CD4-positive, alpha-beta T cell treated with Interleukin-1 beta for 1 hour (primary cell): Measurements from ENCODE around the gene HEMK1.

Experiments
- DNase-seq, 2 donors: peaks; one replicate each; pipeline ENCODE4 v3.0.0-alpha.2; 2020 to 2022

Gene HEMK1

DNA sequence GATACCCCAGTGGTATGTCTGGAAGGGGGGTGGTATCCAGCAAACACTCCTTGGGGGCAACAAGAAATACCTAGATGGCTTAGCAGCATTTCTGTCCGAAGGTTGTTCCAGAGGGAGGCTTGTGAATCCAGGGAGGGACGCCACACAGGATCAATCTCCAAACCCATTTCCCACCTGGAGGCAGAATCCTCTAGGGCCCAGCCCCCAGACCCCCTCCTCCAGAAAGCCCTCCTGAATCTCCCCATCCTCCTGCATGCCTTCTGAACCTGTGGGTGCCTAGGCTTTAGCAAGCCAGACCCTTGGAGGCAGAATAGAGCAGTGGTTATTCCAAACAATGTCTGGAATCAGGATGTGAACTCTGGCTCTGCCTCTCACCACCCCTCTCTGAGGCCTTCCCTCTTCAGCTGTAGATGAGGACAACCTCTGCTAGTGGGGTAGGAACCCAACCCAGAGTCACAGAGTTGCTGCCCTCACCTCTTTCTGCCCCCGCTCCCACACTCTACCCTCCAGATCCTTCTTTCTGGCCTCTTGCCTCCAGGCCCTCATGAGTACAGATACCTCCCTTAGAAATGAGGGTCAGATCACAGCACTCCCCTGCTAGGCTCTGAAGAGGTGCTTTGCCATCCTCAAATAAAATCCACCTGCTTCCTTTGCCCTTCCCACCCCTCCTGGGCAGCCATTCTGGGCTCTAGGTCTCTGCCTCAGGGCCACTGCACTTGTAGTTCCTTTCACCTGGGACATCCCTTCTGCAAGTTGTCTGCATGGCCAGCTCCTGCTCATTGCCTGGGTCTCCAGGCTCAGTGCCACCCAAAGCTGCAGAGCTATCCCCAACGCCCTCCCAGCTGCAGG is 34.2 kb downstream of the HEMK1 start:
- no peak for DNase-seq

DNA sequence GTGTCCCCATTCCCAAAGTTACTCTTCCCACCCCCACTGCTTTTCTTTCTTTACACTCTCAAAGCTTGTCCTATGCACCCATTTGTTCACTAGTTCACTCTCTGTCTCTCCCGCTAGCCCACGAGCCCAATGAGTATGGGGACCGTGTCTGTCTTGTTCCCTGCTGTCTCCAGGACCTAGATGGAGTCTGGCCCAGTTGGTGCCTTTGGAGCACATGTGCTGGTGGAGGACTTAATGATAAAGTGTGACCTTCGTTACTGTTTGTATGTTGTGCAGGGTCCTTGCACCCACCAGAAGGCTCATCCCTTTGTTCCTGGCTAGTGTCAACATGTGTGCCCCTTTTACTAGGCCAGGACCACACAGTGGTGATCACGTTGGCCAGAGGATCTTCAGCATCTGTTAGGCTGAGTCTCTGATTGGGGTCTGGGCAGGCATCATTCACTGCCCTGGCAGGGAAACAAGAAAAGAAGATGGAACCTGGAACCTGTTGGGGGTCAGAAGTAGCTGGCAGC is 34.8 kb downstream of the HEMK1 start:
- no peak for DNase-seq

DNA sequence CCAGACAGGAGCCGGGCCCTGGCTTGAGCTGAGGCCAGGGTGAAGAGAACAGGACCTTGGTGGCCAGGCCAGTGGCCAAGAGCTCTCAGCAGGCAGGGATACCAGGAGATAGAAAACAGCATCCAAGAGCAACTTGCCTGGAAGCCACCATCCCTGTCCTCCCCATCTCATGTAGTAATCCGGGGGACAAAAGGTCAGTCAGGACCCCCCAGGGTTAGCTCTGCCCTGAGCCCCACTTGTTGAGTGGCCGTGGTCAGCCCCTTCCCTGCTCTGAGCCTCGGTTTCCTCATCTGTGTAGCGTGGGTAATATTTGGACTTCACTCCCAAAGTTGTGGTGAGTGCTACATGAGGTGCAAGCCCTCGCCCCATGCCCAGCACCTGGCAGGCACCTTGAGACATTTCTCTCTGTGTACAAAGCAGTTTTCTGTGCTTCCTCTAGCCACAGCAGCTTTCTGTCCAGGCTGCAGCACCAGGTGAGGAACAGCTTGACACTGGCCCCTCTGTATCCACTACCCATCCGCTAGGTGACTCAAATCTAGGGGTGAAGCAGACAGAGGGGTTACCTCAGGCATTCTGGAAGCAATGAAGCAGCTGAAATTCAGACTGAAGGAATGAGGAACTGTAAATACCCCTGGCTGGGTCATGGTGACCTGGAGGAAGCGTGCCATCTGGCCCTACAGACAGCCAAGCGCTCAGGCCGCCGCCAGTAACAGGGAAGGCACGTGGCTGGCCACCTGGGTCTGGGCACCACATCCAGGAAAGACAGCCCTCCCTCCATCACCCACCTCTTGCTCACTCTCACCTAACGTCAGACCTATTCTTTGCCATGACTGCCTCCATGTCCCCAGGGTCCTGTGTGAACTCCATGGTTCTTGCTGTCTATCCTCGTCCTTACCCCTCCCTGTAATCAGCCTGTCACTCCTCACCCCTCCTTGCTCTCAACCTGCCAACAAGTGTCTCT is 35.6 kb downstream of the HEMK1 start:
- DNase-seq, result peak in 1 of 2 donors; percentile 30

DNA sequence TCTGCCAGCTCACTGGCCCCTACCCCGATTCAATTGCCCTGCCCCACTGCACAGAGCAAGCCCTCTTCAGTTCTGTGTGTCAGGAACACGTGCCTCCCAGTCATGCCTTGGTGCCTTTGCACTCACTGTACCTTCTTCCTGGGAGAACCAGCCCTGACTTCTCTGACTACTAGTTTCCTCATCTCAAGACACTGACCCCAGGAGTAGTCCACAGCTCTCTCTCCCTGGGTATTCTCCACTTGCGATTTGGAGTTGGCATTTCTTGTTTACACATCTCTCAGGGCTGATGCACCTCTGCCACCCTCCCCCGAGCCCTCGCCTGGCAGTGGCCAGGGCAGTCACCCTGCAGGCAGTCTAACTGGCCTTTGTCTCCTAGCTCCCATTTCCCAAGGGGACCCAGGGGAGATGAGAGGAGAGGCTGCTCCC is 36.6 kb downstream of the HEMK1 start:
- no peak for DNase-seq

DNA sequence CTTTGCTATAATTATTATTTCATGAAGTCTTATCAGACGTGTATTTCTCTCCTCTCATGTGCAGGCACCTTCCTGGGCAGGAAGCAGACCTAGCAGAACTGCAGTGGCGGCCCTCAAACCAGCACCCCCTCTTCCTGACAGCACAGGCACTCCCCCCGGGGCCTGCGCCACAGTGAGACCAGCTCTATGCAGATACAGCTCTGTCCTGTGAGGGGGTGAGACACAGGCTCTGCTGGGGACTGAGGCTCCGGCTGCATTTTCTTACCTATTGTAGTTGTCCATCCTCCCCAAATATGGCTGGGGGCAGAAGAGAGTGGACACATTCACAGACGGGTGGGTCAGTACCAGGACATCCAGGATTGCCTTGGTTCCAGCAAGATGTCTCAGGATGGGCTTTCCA is 37.3 kb downstream of the HEMK1 start:
- DNase-seq, result peak; percentile 31 to 46

DNA sequence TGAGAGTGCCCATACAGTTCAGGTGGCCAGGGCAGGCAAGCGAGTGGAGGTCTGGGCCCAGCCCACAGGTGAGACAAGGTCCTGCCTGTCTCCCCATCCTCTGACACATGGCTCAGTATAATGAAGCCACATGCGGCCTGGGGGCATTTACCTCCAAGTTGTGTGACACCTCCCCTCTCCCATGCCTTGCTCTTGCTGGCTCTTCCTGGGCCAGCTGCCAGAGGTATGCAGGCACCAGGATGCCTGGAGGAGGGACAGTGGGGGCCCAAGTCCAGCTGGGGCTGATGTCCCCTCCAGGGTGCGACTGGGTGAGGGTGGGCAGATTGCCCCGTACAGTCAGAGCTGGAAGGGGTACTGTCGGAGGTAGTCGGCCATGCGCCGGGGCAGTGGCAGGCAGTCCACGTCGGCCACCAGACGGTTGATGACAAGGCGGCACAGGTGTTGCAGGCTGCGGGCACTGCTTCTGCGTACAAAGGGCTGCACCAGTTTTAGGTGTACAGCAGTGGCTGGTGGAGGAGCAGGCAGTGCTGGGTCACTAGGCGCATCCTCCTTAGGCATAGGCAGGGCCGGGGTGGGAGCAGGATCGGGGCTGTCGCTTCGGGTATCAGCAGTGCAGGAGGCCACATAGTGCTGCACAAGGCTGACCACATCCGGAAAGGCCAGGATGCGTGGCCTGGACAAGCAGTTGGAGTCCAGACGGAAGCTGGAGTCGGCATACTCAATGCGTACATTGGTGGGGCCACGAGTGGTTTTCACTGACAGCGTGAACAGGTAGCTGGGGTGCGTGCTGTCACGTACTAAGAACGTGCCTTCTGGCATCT is 38.2 kb downstream of the HEMK1 start:
- no peak for DNase-seq

DNA sequence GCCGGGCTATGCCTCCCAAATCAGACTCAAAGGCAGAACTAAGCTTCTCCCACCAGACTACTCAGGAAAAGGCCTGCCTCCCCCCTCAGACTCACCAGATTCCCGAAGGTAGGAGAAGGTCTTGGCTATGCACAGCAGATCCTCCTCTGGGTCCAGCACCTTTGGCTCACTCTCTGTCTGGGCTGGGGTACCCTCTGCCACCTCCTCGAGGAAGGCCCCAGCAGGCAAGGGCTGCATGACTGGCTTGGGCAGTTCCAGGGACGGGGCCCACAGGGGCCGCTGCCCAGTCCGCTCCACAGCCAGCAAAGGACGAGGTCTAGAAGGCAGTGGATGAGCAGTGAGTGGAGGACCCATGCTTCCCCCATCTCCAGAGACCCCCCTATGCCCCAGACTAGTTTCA is 39.0 kb downstream of the HEMK1 start:
- no peak for DNase-seq

DNA sequence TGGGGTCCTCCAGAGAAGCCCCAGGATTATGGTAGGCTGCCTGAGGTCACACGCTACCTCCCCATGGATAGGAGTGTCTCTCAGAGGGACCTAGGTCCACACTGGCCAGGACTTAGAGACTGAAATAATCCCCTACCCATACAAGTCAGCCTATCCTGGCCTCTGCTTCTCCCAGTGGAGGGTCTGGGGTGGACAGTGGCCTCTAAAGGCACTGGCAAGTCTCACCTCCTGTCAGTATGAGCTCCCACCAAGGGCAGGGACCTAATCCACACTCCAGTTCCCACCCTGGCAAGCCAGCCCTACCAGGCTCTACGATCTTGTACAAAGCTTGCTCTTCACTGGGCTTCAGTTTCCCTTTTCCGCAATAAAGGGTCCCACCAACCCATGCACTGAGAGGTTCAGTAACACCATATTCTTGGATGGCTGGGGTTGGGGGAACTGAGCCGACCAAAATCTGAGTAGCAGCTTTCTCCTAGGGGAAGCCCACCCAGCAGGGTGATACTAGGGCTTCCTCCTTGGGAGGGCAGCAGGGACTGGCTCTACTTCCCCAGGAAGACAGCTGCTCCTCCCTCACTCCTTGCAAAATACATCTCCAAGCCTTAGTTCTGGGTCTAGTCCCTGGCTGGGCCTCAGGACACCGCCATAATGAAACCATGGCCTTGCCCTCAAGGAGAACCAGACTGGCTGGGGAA is 39.9 kb downstream of the HEMK1 start:
- no peak for DNase-seq

DNA sequence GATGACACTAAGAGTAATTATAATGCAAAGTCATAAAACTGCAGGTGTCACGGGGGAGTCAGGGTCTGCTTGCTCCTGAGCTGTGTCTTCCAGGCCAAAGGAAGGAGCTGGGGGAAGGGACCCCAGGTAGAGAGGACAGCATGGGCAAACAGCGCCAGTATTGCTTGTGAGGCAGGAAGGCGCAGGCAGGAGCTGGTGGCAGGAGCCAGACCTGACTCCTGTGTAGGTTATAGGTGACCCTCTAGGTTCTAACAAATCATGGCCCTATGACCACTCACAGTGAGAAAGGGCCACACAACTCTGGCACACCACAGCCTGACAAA is 40.4 kb downstream of the HEMK1 start:
- no peak for DNase-seq

DNA sequence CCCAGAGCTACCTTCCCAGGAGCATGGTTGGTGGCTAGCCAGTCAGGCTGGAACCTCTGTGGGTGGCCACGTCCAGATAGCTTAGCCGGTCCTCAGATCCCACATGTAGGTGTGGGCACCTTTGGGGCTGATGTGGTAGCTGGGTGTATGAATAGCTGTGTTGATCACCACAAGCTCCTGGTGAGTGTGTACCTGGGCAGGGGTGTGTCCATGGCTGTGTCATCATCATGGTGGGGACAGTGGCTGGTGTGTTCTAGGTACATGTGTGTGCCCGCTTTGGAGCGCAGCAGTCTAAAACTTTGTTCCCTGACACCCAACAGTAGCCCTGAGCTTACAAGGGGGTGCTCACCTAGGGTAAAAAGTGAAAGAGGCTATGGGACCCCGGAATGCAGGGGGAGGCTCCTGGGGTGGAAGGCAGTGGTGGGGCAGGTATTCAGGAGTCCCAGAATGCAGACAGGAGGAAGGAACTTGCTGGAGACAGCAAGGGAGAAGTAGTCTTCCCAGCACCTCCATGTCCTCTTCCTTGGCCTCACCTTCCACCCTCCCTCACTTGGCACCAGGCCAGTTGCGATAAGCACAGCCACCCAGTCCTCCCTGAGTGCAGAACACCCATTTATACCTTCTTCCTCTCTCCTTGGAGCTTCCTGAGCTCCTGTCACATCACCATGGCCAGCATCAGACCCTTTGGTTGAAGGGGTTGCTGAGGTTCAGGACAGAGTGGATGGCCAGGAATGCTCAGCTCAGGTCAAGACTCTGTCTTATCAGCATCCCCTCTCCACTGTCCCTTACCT is 41.1 kb downstream of the HEMK1 start:
- DNase-seq, result no peak

DNA sequence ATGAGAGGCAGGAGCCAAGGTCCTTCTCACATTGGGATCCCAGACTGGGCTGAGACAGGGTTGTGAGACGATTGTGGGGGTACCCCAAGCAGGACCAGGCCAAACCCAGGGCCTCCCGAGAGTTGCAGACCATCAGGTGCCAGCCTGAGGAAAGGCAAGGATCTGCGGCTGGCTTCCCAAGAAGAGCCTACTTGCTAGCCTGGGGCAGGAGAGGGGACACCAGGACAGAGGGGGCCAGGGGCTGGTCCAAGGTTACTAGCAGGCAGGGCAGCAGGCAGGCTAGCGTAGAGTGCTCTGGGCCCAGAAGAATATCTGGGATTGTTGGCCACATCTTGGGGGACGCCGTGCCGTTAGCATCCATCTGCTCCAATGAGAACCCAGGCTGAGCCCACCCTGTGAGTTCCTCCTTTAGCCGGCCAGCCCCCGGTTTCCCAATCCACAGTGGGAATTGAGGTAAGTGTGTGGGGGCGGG is 41.7 kb downstream of the HEMK1 start:
- no peak for DNase-seq

DNA sequence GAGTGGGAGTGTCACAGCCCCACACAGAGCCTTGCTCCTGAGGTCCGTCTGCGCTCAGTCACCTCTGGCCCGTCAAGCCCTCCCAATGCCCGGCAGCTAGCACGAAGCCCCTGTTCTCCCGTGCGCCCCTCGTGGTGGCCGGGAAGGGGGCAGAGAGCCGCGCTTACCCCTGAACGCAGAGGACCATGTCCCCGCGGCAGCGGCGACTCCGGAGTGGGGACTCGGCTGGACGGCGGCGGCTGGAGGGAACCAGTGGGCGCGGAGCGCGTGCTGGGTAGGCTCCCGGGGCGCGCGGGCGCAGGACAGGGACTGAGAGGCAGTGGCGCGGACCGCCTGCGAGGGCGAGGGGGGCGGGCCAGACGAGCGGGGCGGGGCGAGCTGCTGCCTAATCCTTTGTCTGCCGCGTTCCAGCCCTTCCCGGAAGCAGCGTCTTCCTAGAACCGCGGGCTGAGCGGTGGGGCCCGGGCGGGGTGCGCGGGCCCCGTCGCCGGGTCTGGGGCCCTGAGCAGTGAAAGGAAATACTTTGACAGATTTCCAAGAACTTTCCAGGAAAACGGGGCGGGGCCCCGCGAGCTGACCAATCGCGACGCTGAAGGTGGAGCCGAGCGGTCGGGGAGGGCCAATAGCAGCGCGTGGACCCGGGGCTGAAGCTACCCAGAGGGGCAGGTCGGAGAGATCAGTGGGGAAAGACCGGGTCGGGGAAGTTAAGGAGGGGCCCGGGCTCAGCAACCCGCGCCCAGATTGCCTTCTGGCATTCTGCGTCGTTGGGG is 42.3 kb downstream of the HEMK1 start, which contains the start of gene CISH:
CISH (minus strand) TSS at position 311 of the 770 bp plus-strand sequence; CDS start at position 187, 124 bp downstream.
- peak; percentile 93 to 94 for DNase-seq

DNA sequence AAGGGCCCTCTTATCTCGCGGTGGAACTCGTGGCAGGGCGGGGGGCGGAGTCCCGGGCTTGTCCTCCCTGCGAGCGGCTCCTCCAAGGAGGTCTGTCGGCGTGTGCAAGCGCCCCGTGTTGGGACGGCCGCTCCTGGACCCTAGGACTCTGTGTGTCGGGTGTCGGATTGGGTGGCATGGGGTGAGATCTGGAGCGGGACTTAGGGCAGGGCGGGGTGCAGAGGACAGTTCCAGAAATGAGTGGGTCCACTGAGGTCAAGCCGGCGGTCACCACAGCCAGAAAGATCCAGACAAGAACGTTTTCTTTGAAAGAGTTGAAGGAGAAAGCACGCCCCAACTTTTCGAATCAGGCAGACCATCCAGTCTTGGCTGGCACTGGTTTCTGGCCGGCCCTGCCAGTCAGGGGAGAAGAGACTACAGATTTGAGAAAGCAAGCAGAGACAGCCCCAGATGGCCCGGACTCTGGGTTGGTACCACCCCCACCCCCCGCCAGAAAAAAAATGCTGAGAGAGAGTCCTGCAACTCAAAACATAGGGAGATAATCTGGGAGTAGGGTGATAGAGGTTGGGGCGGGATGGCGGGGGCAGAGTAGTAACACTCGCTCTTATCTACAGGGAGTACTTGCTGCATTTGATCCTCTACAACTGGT is 43.0 kb downstream of the HEMK1 start:
- no peak for DNase-seq

DNA sequence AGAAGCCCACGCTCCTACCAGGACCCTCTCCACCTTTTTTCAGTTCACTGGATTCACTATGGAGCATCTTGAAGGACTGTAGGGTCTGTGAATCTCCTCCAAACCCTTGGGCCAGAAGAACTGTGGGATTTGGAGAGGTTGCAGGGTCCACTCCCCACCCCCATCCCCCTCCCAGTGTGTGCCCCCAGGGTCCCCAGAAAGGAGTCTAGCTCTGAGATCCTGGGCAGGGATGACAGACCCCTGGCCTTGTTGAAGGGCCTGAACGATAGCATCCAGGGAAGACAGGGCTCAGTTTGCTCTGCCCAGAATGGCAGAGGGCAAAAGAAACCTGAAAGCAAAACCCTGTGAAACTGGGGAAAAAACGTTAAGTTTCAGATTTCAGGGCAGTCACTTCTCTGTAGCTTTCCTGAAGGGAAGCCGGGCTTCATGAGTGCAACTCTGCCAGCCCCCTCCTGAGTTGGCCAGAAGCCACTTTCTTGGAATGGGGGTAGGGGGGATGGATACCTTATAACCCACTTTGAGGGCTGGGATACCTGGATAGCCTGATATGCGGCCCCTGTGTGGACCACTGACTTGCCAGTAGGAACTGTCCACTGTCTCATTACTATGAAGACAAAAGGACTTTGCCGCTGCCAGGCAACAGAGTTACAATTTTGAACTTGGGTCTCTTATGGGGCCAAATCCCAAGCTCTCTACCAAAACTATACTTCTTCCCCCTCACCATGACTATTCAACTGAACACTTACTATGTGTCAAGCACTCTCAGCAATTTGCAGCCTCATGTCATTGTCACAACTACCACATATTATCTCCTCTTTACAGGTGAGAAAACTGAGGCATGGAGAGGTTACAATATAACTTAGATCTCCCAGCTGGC is 43.9 kb downstream of the HEMK1 start:
- no peak for DNase-seq

DNA sequence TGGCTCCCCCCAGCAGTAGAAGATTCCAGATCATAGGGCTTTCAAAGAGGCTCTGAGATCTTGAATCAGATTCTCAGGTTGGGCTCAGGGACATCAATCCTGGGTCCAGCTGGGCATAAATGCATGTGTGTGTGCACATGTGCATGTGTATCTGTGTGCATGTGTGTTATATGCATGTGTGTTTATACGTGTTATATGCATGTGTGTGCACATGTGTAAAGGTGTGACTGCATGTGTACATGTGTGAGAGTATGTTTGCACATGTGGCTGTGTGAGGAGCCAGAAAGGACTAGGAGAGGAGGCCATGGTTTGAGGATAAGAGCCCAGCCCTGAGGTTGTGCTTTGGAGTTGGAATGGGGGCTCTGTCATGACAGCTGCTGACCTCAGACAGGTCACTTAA is 45.9 kb downstream of the HEMK1 start:
- DNase-seq, result no peak

DNA sequence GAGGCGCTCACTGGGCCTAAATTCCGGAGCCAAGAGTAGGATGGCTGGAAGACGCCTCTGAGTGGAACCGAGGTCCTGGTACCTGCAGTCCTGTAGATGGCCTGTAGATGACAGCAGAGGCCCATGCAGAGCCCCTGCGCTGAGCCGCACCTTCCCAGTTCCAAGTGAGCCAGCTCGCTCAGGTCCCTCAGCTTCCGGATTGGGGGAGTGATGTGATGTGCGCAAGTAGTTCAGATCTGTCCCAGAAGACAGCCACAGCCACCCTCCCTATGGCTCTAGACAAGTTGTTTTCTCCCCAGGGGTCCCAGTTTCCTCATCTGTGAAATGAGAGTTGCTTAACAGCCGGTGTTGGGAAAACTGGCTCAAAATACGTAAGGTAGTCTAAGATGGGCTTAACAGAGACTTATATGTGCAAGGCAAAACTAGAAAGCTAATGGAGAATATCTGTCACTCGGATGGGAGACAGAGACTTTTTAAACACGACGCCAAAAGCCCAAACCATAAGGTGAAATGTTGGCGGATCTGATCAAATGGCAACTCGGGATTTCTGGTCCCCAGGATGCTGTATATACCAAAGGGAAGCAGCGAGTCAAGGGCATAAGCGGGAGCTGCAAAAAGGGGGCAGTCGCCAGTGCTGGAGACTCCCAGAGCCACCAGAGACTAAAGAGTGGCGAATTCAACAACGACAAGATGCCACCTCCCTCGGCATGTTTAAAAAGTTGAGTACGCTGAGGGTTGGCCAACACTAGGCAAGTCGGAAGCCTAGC is 46.9 kb downstream of the HEMK1 start:
- DNase-seq, result peak; percentile 84

DNA sequence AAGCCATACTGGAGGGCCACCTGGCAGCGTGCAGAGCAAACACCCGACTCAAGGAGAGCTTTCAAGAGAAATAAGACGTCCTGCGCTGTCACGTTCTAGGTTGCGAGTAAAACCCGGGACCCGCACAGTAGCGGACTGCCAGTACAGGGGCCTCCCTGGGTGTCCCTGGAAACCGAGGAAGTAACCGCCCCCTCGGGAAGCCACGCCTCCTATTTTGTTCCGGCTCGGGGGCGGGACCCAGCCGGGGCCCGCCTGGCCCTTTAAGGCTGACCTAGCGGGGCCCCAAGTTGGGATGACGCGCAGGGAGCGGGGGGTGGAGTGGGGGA is 47.4 kb downstream of the HEMK1 start:
- peak; percentile 94 to 96 for DNase-seq
